AG04450 (cell line): ENCODE data around the gene CACNA1E. TPM values are rescaled to one million over a fixed set of nuclear protein-coding genes. Genes with fewer than 3 reads are reported as not detected.

Experiments used
- CTCF ChIA-PET: fragments of 300-600, 350-600 bp; formaldehyde crosslinking; extraction: SDS; loops from one replicate; lab custom pipeline; 2022; ENCODE audit warnings: antibody characterized with exemption, inconsistent platforms; lab: Charles Lee
- POLR2A ChIA-PET: fragments of 350-600 bp; formaldehyde crosslinking; extraction: SDS; loops from one replicate; lab custom pipeline; 2021; ENCODE audit warnings: antibody characterized with exemption, inconsistent platforms; lab: Yijun Ruan, JAX
- DNase-seq: peaks from one replicate; pipeline ENCODE4 v3.0.0-alpha.2; 2011; ENCODE audit warnings: low read depth, low spot score
- H3K27ac ChIP-seq: one replicate; pipeline ENCODE4 v1.5.1; 2012; ENCODE audit warnings: low read depth, low read length, control low read depth
- H3K27me3 ChIP-seq: one replicate; pipeline ENCODE4 v1.6.0; 2012; ENCODE audit warnings: low read length; ENCODE audit not compliant: control insufficient read depth, insufficient read depth
- H3K4me3 ChIP-seq: 2 replicates; pipeline ENCODE4 v1.5.1; 2011; ENCODE audit warnings: mild to moderate bottlenecking, low read depth, low read length, control low read depth
- H3K9me3 ChIP-seq: 2 replicates; pipeline ENCODE4 v1.5.1; 2012; ENCODE audit warnings: low read length; ENCODE audit not compliant: control insufficient read depth, insufficient read depth
- CTCF ChIP-seq: IDR thresholded peaks from 2 replicates; pipeline ENCODE4 v1.5.1; 2011; ENCODE audit warnings: low read depth, low read length, control low read depth, inconsistent platforms
- polyA plus RNA-seq: library from polyadenylated mRNA; depleted of rRNA; stranded (reverse); fragments of >200 nt; gene quantifications from 2 replicates; pipeline ENCODE4 v1.2.3, GENCODE V29; 2011

CACNA1E gene
- polyA plus RNA-seq, 1 experiment, result not detected

DNA sequence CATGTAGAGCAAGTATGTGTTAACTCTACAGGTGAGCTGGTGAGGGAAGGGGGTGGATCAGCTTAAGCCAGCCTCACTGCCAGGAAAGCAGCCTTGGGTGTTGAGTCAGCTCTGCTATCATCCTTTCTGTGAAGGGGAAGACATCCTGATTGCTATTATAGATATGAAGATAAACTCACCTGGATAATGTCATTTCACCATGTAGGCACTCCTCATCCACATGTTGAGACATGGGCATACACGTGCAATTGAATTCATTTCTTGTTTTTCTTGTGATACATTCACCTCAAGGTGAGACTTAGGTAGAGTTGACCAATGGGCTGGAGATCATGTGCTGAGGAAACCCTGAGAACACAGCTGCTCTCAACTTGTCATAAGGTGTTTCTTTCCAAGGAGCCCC lies 136.9 kb downstream of the CACNA1E start:
- POLR2A ChIA-PET, result no interaction called here
- CTCF ChIA-PET, result no interaction called here
- H3K9me3 ChIP-seq, result no peaks in the 10 kb centered on the region
- H3K27ac ChIP-seq, result no peak overlapping the region
- no peak for DNase-seq
- TF ChIP-seq CTCF, result no peak
- no peak overlapping the region for H3K4me3 ChIP-seq
- H3K27me3 ChIP-seq, result no peaks in the 10 kb centered on the region

DNA sequence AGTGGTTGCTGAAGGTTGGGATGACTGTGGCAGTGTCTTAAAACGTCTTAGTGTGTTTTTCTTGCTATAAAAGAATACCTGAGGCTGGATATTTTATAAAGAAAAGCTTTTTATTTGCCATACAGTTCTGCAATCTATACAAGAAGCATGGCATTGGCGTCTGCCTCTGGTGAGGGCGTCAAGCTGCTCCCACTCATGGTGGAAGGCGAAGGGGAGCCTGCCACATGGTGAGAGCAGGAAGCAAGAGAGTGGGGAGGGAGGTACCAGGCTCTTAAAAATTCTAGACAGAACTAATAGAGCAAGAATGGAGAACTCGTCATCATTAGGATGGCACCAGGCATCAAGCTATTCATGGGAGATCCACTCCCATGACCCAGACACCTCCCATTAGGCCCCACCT lies 140.5 kb downstream of the CACNA1E start:
- CTCF ChIA-PET, result no interaction called here
- no peak for TF ChIP-seq CTCF

DNA sequence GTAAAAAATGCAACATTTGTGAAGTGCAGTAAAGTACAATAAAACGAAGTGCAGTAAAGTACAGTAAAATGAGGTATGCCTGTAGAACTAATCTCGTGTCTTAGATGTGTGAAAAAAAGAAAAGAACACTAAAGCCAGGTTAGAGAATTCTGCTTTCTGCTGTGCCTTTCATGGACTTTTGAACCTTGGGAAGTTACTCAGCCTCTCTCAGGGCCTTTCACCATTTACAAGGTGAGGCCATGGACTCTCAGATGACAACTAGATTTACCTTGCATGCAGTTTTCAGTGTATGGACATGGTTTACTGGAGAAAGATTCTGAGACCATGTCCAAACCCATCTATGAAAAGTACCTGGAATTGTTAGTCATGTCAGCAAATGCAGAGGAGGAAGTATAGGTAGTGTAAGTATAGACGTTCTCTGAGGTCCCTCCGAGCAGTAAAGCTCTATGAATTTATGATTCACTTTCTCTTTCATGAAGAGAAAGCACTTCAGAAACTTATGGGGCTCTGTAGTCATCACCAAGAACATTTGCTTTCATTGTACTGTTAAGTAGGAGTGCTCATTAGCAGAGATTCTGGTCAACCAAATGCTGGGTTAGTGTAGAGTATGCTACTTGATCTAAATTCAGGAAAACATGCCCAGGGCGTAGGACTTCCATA lies 143.1 kb downstream of the CACNA1E start:
- Histone ChIP-seq H3K27ac (no peak overlapping the region), H3K4me3 (no peak overlapping the region), H3K9me3 (no peaks in the 10 kb centered on the region), H3K27me3 (no peaks in the 10 kb centered on the region)
- TF ChIP-seq CTCF, result no peak
- POLR2A ChIA-PET, result no interaction called here
- CTCF ChIA-PET, result no interaction called here
- no peak for DNase-seq

More for the DNA sequence above, 140.5 kb downstream of the CACNA1E start:
- Histone ChIP-seq H3K27ac (no peak overlapping the region), H3K9me3 (no peaks in the 10 kb centered on the region), H3K27me3 (no peaks in the 10 kb centered on the region), H3K4me3 (no peak overlapping the region)
- POLR2A ChIA-PET, result no interaction called here
- no peak for DNase-seq

DNA sequence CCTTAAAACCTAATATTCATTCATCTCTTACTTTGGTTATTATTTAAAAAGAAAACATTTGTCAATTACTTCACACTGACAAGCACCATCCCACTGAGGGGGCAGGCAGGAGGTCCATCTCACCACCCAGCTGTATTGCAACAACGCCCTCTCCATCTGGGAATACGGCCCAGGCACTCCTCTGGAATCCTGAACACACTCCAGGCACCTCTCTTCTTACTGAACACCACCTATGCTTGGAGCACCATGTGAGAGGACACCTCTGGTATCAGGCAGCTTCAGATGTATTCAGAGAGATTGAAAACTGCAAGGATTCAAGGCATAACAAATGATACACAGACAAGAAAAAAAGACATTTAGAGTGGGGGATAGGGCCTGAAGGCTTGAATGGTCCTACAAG lies 147.1 kb downstream of the CACNA1E start:
- H3K4me3 ChIP-seq, result no peak overlapping the region
- ChIA-PET POLR2A (no interaction called here), CTCF (no interaction called here)
- no peaks in the 10 kb centered on the region for H3K27me3 ChIP-seq
- H3K9me3 ChIP-seq, result no peaks in the 10 kb centered on the region
- no peak for TF ChIP-seq CTCF
- no peak for DNase-seq
- H3K27ac ChIP-seq, result no peak overlapping the region

- ChIA-PET CTCF (no interaction called here), POLR2A (no interaction called here)
- no peak for TF ChIP-seq CTCF
- Histone ChIP-seq H3K9me3 (no peaks in the 10 kb centered on the region), H3K27me3 (no peaks in the 10 kb centered on the region), H3K4me3 (no peak overlapping the region), H3K27ac (no peak overlapping the region)
- no peak for DNase-seq
Observed at GRCh38 chr1:181630838-181631237, 147.5 kb downstream of the CACNA1E start.
